ENCODE data around the gene MYH15.

MYH15 gene

DNA sequence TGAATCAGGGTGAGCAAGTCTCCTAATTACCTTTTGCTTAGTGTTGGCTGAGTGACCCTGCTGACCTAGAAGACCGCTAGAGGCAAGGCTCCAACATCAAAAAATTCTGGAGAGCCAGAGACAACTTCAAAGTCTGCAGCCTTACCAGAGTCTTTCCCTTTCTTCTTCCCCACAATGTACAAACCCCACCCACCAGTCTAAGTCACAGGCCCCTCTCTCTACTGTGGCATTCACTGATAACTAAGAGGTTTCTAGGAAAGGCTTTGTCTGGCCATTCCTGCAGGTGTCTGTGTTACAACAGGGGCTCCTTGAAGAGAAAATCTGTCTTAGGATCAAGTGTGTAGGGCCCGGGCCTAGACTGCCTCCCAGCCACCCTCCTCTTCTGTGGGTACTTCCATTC, 525 bp downstream of the MYH15 start:
- no peak for DNase-seq (ENCODE audit: low spot score)

DNA sequence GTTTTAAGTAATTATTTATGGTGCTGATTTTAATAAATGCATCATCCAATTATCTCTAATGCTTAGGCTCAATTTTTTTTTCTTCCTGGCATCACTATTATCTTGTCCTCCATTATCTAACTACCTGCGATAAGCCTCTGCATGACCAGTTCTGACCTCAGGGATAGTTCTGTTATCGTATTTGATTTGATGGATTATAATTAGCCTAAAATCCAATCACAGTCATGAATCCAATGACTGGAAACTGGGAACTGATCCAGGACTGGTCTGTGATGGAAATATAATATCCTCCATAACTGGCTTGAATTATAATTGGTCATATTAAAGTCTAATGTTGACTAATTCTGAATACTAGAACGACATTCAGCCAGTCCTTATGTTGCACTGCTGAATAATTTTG, 1.1 kb downstream of the MYH15 start:
- DNase-seq (ENCODE audit: low spot score): no peak

DNA sequence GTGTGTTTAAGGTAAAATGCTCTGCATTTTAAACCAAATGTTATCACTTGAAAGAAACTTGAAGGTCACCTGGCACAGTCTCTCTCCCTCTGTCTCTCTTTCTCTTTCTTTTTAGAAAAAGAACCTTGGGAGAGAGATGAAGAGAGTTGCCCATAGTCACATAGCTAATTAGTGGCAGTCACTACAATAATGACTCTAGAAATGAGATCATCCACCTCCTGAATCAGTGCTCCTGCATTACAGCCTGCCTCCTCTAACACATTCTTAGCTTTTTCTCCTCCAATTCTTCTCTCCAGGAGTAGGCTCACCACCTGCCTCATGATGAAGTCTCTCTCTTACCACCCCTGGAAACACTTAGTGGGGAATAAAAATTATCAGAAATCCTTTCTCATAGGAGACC, 2.5 kb downstream of the MYH15 start:
- DNase-seq (ENCODE audit: low spot score): no peak

DNA sequence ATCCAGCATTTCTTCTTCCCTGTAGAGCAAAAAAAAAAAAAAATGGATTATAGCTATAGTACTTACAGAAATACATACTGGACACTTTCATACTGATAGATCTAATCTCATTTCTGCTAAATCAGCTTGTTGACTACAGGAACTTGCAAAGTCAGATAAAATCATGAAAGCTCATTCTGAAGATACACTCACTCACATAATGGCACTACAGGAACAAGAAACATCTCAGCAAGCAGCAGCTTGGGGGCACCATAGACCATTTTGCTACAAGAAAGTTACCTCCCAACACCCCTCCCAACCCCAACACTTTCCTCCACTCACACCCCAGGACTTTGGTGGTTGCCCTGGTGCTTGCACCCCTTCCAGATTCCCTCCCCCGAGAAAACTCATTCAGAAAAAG, 4.6 kb downstream of the MYH15 start:
- no peak for DNase-seq (ENCODE audit: low spot score)

DNA sequence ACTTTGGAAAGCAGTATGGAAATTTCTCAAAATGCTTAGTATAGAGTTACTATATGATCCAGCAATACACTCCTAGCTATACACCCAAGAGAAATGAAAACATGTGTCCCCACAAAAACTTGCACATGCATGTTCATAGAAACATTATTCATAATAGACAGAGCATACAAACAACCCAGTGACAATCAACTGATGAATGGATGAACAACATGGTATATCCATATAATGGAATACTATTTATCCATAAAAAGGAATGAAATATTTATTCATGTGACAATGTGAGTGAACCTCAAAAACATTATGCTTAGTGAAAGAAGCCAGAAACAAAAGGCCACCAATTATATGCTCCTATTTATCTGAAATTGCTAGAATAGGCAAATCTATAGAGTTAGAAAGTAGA, 6.7 kb downstream of the MYH15 start:
- DNase-seq (ENCODE audit: low spot score): no peak

DNA sequence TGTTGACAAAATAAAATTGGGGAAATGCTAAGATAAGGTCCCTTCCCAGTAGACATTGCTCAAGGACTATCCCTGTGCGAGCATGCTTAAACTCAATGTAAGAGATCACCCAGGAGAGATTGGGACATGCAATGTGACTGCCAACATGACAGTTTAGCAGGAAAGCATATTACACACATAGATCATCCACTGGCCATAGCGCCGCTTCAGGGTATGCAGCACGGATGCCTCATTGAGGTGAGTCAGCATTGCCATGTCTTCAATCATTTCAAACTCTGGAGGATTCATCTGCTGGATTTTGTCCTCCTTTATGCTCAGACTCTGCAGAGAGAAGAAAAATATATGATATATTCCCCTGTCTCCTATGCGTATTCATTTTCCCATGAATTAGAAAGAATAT, 8.9 kb downstream of the MYH15 start:
- DNase-seq (ENCODE audit: low spot score): no peak

DNA sequence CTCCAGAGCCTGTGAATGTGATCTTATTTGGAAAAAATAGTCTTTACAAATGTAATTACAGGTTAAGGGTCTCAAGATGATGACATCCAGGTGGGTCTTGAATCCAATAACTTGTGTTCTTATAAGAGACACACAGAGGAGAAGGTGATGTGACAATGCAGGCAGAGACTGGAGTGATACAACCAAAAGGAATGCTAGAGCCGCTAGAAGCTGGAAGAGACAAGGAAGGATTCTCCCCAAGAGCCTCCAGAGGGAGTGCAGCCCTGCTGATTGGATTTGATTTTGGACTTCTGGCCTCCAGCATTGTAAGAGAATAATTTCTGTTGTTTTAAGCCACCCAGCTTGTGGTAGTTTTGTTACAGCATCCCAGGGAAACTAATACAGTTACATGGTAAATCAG, 9.7 kb downstream of the MYH15 start:
- no peak for DNase-seq (ENCODE audit: low spot score)

DNA sequence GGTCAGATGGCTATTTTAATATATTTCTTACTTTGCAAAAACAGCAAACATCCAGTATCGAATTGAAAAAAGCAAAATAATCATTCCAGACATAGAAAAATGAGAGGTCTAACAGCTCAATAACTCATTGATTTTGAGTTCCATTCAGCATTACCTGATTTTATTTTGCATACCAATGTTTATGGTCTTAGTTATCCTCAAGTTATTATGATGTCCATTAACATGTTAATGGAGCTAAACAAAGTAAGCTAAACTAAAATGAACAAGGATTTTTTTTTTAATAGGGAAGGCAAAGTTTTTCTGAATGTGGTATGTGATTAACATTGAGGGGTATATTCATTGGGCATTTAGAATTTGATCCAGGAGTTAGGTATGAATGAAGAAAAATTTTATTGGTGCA, 13.1 kb downstream of the MYH15 start:
- no peak for DNase-seq (ENCODE audit: low spot score)

DNA sequence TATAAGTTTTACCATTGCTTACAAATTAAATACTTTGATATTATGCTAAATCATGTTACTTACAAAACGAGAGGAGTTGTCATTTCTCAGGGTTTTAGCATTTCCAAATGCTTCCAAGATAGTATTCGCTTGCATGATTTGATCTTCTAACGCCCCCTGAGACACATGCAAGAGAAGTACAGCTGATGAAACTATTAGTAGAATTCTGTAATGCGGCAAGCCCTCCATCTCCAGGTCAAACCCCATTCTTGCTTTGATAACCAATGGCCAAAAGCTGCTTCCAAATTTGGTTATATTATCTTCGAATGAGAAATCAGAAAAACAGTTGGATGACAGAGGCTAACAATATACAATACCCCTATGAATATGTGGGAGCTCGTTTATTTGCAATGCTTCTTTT, 14.7 kb downstream of the MYH15 start:
- DNase-seq (ENCODE audit: low spot score): no peak

DNA sequence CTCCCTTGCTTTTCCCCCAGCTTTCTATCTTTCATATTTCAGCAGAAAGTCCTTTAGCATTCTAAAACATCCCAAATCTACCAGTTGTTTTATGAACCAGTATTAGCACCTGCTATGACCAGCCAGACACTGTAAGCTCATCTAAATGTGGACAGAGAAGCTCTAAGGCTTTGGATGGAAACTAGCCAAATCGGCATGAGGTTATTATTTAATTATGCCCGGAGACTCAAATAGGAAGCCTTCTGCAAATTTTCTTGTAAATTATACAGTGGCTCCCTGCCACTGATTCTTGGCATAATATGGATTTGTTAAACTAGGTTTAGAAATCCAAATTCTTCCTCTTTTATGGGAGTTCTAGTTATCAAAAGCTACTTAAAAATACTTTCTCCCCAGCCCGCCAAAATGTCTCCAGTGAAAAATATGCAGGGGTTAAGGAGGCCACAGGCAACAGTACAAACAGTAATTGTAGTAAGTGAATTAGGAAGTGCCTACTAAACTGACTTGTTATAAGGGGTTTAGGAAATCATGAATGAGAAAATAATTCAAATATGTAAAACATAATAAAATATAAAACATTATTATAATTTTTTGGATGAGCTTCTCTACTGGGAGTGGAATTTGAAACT, 15.4 kb downstream of the MYH15 start:
- DNase-seq (ENCODE audit: low spot score): no peak

DNA sequence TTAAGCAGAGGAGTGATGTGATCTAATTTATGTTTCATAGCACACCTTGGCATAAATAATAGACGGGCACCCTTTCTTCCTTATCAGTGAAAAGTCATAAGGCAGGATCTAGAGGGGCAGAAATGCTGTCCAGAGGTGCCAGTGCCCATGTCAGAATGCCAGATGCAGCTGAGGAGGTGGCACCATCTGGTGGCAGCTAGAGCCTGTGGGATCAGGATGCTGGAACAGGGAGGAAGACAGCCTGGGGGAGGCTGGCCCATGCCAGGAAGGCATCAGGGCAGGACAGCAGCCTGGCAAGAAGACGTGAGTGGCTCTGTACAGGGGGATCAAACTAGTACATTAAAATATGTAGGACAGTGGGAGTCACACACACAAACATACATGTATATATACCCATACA, 16.5 kb downstream of the MYH15 start:
- peak; percentile 24 for DNase-seq (ENCODE audit: low spot score)

DNA sequence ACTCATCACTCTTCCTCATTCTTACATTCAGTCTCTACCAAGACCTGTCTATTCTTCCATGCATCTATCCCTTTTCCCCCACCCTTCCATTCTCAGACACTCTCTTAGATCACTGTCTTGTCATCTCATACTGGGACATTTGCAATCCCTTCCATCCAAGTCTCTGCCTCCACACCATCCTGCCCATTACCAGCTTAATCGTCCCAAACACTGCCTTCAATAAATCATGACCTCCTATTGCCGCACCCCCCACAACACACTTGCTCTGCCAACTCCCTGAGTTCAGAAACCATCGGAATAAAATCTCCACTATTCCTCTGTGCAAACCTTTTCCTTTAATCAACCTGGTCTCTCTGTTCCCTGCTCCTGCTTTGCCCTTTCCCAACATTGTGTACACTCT, 18.9 kb downstream of the MYH15 start:
- DNase-seq (ENCODE audit: low spot score): no peak

DNA sequence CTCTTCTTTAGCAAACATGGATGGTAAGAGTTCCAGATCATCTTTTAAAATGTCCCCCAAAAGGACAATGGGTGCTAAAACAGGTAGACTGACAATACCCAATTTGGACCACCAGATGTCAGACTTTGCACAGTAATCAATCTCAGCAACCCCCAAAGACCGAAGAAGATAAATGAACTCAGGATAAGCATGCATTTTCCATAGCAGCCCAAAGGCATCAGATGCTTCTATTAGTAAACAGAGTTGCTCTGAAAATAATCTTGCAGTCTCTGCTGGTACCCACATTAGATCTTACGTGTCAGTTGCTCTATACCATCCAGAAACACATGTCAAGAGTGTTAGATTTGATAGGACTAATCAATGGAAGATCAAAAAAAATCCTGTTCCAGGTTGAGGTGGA, 20.6 kb downstream of the MYH15 start:
- DNase-seq (ENCODE audit: low spot score): peak; percentile 74

DNA sequence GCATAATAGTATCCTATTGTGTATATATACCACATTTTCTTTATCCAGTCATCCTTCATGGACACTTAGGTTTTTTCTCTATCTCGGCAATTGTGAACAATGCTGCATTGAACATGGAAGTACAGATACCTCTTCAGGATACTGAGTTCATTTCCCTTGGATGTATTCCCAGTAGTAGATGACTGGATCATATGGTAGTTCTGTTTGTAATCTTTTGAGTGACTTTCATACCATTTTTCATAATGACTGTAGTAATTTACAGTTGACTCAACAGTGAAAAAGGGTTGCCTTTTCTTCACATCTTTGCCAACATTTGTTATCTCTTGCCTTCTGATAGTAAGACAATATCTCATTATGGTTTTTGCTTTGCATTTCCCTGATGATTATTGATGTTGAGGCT, 21.8 kb downstream of the MYH15 start:
- peak; percentile 86 for DNase-seq (ENCODE audit: low spot score)

DNA sequence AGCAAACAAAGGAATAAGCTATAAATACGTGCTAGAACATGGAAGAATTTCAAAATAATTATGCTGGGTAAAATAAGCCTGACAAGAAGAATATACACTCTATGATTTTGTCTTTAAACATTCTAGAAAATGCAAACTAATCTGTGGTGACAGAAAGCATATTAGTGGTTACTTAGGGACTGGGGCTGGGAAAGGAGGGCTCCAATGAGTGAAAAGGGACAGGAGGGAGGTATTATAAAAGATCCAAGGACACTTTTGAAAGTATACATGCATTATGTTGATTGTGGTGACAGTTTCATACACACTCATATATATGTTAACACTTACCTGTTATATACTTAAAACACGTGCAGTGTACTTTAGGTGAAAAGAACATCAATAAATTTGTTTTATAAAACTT, 23.0 kb downstream of the MYH15 start:
- no peak for DNase-seq (ENCODE audit: low spot score)

DNA sequence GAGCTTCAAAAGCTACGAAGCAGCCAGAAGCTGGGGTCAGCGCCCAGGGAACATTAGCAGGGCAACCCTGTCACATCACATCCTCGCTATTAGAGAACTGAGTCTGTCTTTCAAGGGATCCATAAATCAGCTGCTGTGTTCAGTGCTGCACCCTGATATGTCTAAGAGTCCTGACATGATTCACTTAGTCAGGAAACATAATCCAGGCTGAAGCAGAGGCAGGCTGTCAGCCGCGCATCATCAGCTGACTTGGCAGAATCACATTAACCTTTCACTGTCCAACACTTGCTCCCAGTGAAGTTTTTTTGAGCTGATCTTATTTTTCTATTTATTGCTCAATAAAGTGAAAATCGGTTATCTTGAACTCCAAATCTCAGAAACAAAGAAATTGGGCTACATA, 23.5 kb downstream of the MYH15 start:
- peak; percentile 70 for DNase-seq (ENCODE audit: low spot score)

DNA sequence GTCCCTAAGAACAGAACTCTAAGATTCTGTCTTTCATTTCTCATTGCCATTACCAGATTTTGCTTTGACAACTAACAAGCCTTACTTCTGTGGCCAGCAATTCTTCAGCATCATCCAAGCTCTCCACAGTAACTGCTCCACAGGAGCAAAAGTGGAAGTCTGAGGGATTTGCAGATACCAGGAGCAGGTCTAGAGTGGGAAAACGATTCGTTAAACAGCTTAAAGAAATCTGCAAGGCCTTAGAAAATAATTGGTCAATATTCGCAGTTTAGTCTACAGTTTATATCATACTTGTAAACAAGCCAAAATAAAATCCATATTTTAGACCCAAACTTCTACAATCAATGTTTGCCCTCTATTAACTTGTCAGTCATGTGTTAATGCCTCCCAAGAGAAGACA, 24.1 kb downstream of the MYH15 start:
- no peak for DNase-seq (ENCODE audit: low spot score)

DNA sequence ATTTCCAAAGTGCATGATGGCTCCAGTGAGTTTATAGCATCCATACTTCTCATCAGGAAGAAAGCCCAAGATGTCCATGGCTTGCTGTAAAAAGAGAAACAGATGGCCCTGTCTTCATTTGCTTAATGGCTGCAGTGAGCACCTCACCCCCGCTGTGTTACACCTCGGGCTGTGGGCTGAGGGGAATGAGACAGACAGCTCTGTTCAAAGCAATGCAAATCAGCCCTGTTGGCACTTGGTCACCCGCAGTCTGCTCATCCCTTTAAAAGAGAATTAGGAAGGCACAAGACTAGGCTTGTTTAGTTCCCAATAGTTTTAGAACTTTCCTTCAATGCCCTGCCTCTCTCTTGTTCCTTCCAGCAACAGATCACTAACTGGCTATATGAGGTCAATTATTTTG, 25.2 kb downstream of the MYH15 start:
- no peak for DNase-seq (ENCODE audit: low spot score)

DNA sequence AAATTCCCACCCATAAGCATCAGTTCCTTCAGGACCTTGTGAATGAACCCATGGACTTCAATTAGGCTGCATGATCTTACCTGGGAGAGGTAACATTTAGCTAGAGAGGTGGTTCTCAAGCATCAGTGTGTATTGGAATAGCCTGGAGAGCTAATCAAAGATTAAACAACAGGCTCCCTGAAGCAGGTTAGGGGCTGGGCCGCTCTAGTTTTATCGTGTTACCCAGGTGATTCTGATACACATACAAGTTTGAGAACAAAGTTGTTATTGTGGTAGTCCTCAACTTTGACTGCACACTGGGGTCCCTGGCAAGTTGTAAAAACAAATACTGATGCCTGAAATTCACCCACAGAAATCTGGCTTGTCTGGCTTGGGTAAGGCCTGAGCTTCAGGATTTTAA, 31.2 kb downstream of the MYH15 start:
- no peak for DNase-seq (ENCODE audit: low spot score)

DNA sequence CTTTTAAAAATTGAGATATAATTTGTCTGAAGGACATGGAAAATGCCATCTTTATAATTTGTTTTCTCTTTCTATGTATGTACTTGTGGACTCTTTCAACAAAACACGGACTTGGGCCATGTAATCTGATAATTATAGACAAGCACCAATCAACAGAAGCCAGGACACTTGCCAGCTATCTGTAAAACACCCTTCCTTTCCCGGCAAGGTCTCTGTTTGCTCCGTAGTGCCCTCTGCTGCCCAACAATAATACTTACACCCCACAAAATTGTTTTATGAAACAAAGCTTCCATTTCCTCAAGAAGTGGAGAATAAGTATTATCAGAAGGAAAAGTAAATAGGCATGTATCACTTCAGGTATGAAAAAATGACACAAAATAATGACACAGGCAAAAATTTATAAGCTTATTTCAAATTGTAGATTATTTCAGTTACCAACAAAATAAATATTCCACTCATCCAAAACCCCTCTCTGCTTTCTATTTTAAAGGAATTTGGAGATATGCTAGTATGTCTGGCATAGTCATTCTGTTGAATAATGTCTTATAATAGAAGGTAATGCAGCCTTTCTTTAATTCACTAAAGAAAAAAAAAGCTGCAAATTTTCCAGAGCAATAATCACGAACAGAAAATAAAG, 32.8 kb downstream of the MYH15 start:
- peak; percentile 63 for DNase-seq (ENCODE audit: low spot score)

DNA sequence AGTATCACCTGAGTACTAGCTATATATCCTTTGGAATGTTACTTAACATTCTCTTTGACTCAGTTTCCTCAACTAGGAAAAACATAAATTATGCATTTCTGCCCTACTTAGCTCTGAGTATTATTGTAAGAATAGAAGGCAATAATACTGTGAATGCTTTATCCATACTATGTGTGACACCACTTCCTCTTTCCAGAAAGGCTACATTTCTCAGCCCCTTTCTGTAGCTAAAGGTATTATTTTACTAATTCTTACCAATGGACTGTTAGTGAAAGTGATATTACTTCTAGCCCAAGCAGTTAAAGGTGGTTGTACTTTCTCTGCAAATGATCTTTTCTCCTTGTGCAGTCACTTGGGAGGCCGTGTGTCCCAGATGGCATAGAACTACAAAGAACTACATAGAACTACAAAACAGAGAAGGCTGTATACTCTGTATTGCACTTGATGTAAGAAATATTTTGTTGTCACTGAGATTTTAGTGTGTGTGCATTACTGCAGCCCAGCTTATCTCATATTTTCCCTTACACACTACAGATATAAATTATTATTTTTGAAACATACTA, 35.1 kb downstream of the MYH15 start:
- DNase-seq (ENCODE audit: low spot score): no peak

DNA sequence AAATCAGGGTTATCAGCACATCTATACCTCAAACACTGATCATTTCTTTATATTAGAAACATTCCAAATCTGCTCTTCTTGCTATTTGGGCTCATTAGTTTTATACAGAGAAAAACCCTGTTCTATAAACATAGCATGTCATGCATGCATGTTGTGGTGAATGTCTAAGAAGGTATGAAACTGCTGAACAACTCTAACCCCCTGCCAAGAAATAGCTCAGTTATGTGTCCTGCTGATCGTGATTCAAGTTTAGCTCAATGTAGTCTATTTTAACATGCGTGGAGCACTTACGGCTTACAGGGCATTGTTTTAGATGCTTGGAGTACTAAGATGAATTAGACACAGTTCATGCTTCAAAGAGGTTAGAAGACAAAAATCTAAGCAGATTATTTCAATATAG, 35.8 kb downstream of the MYH15 start:
- no peak for DNase-seq (ENCODE audit: low spot score)

DNA sequence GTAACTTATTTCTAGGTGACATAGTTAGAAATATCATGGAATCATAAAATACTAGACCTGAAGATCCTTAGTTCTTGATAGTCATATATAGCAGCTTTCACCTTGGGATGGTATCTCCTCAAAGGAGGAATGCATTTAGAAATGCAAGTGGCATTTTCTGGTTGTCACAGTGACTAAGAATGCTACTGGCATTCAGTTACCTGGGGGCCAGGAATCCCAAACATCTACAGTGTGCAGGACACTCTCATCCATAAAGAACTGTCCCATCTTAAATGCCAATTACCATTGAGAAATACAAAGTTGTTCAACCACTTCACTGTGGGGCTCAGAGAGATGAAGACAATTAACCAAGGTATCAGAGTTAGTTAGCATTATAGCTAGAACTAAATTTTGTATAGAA, 36.7 kb downstream of the MYH15 start:
- DNase-seq (ENCODE audit: low spot score): no peak

DNA sequence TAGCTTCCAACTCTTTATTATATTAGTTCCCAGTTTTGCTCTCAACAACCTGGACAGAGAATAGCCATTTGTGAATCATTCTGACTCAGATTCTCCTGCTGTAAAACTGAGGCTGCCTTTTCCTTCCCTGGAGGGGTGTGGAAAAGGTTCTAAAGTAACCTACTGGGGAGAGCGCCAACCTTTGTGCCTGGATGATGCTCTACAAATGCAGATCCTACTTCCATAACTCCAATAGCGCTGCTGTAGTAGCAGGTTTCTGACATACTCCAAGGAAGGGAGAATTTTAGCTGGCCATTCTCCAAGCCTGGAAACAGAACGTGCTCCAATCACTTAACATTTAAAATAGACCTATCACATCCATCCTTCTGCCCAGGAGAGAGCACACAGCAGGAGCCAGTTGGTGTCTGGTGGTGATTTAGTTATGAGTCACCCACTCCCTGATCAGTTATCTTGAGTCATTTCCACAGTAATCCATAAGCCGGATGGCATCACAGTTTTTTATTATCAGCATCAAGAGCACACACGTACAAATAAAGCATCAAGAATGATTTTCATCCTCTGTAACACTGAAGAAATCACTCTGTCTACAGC, 38.3 kb downstream of the MYH15 start:
- peak; percentile 90 for DNase-seq (ENCODE audit: low spot score)

Data from kidney capillary endothelial cell (primary cell).